GM13976 (cell line): ENCODE results near the gene CLEC4F.

Experiments
- DNase-seq: peaks from one replicate; pipeline ENCODE4 v3.0.0; 2012; ENCODE audit warnings: low spot score
- in situ Hi-C: fragments of 300-500 bp; cut with MboI; formaldehyde crosslinking; loops from one replicate; pipeline ENCODE4 v1.12.0; 2022; ENCODE audit warnings: low sequenced_read_pairs, mixed read lengths, inconsistent platforms; ENCODE audit not compliant: unreplicated experiment
- TF ChIP-seq, protein P1 (sequence below): IDR thresholded peaks from 2 replicates; pipeline ENCODE4 v1.5.1; 2012; ENCODE audit warnings: borderline replicate concordance, mild to moderate bottlenecking; ENCODE audit not compliant: insufficient read depth; ENCODE audit errors: extremely low read depth, missing control alignments, control extremely low read depth

The CLEC4F gene

GRCh38 chr2:70817284-70817954 lies 3.0 kb downstream of the CLEC4F start:
- in situ Hi-C loops = no loop called here
- TF ChIP-seq, protein P1, sequence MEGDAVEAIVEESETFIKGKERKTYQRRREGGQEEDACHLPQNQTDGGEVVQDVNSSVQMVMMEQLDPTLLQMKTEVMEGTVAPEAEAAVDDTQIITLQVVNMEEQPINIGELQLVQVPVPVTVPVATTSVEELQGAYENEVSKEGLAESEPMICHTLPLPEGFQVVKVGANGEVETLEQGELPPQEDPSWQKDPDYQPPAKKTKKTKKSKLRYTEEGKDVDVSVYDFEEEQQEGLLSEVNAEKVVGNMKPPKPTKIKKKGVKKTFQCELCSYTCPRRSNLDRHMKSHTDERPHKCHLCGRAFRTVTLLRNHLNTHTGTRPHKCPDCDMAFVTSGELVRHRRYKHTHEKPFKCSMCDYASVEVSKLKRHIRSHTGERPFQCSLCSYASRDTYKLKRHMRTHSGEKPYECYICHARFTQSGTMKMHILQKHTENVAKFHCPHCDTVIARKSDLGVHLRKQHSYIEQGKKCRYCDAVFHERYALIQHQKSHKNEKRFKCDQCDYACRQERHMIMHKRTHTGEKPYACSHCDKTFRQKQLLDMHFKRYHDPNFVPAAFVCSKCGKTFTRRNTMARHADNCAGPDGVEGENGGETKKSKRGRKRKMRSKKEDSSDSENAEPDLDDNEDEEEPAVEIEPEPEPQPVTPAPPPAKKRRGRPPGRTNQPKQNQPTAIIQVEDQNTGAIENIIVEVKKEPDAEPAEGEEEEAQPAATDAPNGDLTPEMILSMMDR = no peak
- no peak for DNase-seq

- in situ Hi-C loops = no loop called here
- TF ChIP-seq, protein P1 = no peak
- no peak for DNase-seq
Observed at GRCh38 chr2:70816726-70817125, 3.7 kb downstream of the CLEC4F start.

DNA sequence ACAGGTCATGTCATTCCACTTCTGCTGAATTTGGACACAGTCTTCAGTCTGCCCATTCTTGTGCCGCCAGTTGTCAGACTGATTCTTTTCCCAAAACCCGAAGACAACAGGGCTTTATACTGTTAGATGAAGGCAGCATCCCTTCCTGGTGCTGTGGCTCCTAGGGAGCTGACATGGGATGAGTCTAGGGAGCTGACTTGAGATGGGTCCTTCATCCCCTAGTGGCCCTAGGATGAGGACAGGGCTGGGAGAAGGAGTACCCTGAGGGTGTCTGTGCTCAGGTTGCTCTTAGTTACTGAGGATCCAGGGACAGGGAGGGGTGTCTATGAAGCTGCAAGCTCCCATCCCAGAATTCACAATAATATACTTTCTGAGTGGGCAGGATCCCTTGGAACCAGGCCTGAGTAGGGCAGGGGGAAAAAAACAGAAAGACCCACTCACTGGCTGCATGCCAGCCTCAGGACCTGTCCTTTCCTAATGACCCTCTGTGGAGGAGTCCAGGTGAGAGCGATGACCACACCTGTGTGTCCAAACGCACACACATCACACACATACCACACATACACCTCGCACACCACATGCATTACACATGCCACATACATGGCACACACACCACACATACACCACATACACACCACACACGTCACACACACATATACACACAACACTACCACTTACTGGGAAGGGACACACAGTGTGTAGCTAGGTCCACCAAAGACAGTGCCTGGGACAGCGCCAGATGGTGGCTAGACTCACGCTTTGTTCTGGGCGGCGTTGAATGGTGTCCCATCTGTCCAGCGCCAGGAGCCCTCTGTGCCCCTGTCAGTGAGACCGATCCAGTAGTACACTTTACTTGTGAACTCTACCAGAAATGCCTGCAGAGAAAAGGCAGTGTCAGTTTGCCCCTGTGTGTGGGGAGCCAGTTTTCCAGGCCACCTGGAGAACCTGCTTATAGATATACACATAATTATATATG lies 11.1 kb downstream of the CLEC4F start:
- TF ChIP-seq, protein P1 = no peak
- DNase-seq = no peak
- in situ Hi-C loops = no loop called here

DNA sequence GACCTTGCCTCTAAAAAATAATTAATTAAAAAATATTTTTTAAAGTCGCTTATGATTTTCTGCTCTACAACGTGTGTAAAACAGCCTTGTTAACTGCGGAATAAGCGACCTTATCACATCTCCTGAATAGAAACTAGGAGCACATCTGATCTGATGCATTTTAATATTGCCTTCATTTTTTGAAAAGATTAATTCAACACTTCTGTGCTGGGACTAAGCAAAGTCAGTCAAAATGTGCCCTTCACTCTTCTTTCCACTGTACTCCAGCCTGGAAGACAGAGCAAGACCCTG lies 12.6 kb downstream of the CLEC4F start:
- in situ Hi-C loops = no loop called here
- TF ChIP-seq, protein P1 = no peak
- no peak for DNase-seq

- in situ Hi-C loops = no loop called here
- DNase-seq = no peak
- TF ChIP-seq, protein P1 = no peak
Observed at GRCh38 chr2:70807102-70807827, 13.1 kb downstream of the CLEC4F start.

DNA sequence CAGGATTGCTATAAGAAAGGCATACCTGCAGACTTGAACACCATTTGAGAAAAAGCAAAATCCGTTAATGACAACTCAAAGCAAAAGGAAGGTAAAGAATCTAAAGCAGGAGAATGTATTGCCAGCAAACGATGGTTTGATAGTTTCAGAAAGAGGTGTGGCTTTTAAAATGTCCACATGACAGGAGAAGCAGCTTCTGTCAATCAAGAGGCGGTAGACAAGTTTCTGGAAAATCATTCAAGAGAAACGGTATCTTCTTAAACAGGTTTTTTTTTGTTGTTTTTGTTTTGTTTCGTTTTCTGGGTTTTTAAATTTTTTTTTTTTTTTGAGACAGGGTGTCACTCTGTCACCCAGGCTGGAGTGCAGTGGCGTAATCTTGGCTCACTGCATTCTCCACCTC lies 13.8 kb downstream of the CLEC4F start:
- in situ Hi-C loops = no loop called here
- TF ChIP-seq, protein P1 = no peak
- DNase-seq = no peak
